HG03575 (cell line): ENCODE measurements around the gene PABPN1L.

Experiments
- ATAC-seq: cut with Tn5 transposase; IDR thresholded peaks from one replicate; pipeline ENCODE4 v1.9.1; 2021; ENCODE audit not compliant: unreplicated experiment, insufficient number of reproducible peaks, low FRiP score; ENCODE audit errors: extremely low read depth

PABPN1L gene

DNA sequence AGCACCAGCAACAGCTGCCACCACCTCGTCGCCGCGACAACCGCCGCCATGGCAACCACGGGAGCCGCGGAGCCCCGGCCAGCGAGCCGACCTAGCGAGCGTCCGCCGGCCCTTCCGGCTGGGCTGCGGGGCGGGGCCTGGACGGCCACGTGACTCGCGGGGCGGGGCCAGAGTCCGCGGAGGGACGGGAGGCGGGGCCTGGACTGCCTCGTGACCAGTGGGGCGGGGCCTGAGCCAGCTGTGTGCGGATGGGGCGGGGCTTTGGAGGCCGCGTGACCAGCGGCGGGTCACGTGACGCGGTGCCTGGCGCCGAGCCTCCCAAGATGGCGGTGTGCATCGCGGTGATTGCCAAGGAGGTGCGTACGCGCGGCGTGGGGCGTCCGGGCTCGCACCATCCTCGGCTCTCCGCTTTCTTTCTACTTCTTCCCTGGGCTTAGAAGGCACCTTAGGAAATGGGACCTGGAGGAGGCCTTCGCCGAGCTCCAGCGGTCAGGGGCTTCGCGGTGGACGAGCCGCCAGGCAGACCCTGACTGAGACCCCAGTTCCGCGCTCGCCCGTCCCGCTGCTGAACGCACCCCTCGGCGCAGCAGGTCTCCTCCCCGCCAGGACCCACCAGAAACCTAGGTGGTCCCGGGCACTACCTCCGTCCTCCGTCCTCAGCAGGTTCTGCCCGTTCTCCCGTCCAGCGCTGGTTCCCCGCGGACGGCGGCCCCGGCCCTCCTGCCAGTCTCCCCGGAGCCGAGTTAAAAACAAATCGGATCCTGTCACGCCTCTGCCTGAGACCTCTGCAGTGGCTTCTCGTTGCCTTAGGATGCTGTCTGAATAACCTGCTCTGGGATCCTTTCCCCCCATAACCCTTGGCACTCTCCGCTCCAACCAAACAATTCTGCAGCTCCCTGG is 9.4 kb downstream of the PABPN1L start, which contains the start of the genes GALNS and TRAPPC2L:
TSS of gene GALNS (minus strand) at position 120 of the 900 bp plus-strand sequence. CDS start at position 50, 70 bp downstream.
TSS of gene TRAPPC2L (plus strand) at position 300 of the 900 bp plus-strand sequence. CDS start at position 324, 24 bp downstream.
- ATAC-seq = no peak

DNA sequence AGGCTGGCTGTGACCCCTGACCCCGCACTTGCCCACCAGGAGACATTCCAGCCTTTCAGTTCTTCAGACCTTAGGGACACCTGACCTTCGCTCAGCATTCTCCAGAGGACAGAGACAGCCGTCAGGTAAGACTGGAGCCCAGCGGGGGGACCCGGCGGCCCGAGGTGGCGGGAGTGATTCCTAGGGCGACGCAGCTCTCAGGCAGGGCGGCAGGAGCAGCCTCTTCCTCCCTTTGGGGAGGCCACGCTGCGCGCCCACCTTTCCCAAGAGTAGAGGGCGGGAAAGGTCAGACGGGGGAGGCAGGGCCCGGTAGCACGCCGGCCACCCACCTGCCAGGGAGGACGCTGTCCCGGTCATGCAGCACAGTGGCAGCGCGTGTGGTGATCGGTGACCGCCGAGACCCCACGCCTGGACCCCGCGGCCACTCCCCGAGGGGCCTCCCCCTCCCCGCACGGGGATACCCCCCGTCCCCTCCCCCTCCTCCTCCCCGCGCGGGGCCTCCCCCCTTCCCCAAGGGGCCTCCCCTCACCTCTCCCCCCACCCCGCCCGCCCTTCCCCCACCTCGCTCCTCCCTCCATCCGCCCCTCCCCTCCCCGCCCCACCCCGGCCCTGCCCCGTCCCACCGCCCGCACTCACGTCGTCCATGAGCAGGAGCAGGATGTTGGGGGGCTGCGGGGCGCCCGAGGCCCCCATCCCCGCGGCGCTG is 10.2 kb downstream of the PABPN1L start:
- ATAC-seq = no peak

DNA sequence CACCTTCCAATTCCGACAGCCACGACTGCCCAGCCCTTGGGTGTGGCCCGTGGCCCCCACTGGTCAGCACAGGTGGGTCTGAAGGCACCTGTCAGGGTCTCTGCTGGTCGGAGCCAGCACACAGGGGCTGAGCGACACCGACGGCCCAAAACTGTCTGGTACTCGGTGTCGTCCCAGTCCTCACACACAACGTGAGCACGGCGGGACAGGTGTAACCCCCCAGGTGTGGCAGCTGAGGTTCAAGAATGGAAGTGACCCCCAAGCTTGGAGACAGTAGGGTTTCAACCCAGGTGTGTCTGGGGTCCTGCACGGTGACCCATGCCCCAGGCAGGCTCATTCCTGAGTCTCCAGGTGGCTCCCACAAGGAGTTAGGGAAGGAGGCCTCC is 10.7 kb downstream of the PABPN1L start:
- no peak for ATAC-seq

DNA sequence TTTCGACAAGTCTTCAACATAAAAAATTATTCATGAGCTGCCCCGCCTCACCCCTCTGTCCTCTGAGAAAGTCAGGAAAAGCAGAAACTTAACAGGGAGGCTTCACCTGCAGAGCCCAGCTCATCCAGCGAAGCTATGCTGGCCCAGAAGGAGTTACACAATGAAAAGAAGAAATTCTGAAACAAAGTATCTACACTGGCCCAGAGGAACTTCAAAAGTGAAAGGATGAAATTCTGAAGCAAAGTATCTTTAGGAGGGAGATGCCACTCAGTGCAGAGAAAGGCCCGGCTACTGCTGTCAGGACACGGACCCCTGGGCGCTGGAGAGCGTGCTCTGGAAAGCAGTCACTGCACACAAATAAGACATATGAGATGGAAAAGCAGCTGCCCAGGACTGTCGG is 11.3 kb downstream of the PABPN1L start:
- ATAC-seq = no peak

DNA sequence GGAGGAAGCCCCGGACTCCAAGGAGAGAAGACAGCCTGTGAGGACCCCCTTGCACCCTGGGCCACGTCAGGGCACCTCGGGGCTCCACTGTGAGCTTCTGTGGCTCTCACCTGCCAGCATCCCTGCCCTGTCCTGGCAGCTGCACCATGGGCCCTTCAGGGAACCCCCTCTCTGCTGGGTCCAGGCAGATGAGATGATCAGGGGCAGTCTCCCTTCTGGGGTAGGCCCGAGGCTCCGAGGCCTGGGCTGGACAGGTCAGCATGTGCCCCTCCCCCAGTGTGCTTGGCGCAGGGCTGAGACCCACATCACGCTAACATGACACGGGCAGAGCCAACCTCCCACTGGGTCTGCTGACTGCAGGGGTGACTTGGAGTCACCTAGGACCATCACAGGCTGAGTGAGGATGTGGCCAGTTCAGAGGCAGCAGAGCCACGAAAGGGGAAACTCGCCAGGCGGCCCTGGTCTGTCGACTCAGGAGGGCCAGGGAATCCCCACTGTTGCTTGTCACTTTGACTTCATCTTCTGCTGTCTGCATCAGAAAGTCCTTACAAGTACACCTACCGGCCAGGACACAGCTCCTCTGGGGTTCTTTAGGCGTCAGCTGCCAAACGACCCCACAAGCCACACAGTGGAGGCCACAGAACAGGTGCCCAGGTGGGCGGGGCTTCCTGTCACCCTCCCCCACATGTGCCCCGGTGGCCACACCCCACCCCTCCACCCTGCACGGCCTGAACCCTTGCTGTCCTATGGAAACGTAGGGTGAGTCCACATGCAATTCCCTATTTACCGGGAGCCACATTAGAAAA is 12.0 kb downstream of the PABPN1L start:
- ATAC-seq = no peak

DNA sequence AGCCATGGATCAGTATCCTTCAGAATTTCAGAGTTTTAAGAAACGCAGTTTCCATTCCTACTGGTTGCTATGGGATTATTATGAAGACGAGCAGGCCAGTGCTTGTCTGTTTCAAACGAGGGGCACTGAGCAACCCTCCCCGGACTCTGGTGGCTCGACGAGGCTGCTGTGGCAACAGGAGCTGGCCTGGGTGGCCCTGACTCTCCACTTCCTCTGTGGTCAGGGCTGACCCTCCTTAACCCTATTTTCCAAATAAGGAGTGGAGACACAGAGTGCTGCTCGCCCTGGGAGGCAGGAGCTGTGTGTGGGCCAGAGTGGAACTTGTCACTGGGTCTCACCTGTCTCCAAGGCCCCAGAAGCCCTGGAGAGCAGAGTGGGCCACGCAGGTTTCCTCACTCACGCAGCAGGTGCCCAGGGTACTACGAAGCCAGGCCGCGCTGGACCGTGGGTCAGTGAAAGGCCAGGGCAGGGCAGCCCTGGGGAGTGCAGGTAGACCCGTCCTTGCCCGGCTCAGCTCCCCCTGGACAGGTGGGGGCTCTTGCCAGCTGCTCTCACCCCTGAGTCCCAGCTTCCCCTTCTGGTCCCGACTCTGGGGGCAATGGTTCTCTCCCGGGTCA is 13.0 kb downstream of the PABPN1L start:
- ATAC-seq = no peak

DNA sequence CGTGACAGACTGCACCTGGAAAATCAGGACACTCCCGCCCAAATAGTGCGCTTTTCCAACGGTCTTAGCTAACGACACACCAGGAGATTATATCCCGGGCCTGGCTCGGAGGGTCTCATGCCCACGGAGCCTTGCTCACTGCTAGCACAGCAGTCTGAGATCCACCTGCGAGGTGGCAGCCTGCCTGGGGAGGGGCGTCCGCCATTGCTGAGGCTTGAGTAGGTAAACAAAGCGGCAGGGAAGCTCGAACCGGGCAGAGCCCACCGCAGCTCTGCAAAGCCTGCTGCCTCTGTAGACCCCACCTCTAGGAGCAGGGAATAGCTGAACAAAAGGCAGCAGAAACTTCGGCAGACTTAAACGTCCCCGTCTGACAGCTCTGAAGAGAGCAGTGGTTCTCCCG is 14.8 kb downstream of the PABPN1L start:
- ATAC-seq = no peak

DNA sequence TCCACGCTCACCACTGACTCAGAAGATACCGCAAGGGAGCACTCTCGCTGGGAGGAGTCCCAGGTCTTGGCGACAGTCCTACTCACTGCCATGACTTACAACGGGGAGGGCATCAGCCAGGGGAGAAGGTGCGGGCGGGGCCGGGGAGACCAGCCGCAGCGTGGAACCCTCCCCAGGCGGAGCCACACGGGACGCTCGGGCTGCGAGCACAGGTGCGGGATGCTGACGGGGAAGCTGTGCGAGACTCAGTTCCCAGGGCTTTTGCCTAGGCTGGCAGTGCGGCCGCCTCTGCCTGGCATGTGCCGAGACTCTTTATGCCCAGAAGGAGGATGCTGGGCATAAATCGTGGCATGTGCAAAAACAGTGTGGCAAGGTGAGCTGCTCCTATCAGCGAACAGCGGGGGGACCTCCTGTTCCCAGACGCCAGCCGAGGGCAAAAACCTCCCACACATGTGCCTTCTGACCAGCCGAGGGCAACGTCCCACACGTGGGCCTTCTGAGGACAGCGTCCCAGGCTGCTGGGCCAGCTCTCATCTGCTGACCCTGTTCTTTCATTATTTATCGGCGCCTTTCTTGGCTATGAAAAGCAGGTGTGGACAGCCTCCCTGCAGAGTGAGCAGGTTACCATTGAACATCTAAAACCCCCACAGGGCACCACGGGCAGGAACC is 15.8 kb downstream of the PABPN1L start:
- no peak for ATAC-seq

DNA sequence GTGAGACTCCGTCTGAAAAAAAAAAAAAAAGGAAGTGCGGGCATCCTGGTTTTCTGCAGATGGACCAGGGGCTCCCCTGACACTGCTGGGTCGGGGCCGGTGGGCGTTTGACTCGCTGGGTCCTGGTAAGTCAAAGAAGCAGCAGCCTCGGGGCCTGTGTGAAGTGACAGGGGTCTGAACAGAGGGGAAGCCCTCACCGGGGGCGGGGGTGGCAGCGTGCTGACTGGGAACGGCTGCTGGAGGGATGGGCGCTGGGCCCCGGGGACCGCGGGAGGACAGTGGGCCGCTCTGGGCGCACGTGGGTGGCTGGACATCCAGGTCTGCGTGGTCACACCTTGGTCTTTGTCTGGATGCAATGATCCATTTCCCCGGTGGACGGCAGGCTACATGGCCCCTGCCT is 17.9 kb downstream of the PABPN1L start:
- no peak for ATAC-seq

DNA sequence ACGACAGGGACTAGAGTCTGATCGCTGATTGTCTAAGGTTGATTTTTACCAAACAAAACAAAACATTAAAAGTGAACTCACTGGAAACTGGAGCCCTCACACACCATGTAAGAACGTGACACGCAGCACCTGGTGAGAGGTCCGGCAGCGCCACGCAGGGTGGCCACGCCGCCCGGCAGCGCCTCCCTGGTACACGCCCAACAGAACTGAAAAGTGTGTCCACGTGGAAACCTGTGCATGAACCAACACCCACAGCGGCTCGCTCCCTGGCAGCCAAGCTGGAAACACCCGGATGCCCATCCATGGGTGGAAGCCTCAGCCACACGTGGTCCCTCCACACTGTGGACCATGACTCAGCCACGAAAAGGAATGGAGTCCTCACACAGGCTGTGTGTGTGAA is 18.8 kb downstream of the PABPN1L start:
- no peak for ATAC-seq

DNA sequence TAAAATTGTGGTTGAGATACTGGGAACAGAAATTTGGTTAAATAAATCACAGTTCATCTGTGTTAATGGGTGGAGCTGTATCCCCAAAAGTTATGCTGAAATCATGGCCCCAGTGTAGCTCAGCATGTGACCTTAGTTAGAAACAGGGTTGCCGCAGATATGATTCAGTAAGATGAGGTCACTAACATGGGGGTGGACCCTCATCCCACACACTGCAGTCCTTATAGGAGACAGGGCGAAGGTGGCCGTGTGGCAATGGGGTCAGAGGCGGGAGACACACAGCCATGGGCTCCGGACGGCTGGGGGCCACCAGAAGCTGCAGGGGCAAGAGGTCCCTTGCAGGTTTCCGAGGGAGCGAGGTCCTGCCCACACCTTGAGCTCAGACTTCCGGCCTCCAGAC is 20.4 kb downstream of the PABPN1L start:
- no peak for ATAC-seq

DNA sequence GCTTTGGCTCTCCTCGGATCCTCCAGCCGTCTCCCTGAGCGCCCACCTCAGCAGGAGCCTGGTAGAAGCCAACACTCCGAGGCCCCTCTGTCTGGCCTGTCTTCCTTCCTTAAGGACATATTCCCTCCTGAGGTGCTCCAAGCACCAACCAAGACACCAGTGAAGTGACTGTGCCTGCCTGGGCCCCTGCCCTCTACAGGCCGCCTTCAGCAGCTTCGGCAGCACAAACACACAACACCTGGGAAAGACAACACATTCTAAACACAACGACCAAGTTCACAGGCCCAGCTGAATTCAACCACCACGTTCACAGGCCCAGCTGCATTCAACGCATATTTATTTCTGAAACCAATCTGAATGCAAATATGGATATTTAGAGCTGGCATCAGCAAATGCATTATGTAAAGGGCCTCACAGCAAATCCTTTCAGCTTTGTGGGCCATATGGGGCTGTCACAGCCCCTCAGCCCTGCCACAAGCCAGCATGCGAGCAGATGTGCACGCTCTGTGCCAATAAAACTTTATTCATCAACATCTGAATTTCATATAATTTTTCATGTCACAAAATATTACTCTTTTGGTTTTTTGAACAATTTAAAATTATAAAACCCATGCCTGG is 21.9 kb downstream of the PABPN1L start:
- no peak for ATAC-seq

DNA sequence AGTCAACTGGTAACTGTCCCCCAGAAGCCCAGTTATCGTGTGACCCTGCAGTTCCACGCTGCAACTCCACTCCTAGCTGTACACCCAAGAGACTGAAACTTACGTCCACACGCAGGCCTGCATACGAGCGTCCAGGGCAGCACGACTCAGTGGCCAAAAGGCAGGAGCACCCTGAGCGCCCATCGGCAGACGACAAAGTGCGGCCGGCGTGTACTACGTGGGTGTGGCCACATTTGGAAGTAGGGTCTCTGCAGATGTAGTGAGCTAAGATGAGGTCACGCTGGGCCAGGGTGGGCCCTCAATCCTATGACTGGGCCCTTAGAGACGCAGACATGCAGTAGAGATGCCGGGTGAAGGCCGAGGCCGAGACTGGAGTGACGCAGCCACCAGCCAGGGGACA is 23.2 kb downstream of the PABPN1L start:
- ATAC-seq = no peak

DNA sequence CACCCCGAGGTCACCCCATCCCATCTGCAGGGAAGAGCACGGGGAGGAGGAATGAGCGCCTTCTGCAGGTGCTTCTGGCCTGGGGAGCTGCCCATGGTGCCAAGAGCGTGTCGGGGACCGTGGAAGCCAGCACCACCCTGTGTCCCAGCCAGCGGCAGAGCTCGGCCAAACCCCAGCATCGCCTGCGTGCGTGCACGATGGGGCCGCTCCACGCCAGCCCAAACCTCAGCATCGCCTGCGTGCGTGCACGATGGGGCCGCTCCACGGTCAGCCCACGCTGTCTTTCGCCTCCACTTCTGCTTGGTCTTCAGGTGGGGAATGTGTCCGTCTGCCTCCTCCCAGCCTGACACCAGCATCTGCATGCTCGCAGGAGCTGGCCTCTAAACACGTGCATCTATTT is 23.7 kb downstream of the PABPN1L start:
- ATAC-seq = no peak

DNA sequence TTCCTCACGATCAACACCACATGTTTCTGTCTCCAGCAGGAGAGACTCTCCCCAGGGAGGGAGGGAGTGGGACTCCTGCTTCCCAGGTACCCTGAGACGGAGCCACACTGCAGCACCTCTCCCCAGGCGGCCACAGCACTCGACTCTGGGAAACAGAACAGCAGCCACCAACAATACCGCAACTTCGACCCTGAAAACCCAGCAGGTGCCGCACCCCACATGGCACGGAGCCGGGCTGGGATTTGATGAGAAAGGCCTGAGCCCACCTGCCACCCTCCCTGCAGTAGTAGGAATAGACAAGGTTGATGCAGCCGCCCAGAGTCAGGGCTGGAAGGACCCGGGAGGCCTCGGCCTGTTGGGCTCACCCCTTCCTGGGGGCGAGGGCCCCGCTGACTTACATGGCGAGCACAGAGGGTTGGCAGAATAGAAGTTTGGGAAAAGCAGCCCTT is 24.1 kb downstream of the PABPN1L start:
- no peak for ATAC-seq

DNA sequence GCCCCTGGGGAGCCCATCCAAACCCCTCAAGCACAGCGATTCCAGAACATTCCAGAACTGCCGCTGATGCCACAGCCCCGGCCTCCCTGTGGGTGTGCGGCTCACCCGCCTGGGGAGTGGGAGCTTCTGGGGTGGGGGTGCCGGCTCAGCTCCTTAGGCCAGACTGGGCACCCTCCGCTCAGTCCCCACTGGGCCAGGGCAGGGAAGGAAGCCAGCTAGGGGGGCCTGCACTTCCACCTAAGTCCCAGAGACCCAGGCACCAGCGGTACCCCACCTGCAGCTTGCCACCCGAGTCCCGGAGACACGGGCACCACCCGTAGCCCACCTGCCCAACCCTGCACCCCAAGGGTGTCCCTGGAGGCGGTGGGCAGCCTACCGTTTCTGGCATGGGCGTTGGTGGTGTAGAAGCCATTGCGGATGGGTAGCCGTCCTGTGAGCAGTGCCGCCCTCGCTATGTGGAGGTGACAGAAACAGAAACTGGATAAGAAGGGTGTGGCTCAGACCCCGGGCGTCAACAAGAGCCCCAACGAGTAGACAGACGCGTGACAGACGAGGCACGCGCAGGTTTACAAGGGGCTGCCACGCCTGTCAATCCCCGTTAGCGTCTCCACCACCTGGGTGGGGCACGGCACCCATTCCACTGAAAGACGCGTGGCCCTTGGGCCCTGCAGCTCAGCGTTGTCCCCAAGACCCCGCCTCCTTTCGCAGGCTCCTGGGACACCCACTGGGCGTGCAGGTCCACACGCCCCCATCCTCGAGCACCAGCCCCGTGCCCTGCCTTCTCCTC is 24.7 kb downstream of the PABPN1L start:
- no peak for ATAC-seq

DNA sequence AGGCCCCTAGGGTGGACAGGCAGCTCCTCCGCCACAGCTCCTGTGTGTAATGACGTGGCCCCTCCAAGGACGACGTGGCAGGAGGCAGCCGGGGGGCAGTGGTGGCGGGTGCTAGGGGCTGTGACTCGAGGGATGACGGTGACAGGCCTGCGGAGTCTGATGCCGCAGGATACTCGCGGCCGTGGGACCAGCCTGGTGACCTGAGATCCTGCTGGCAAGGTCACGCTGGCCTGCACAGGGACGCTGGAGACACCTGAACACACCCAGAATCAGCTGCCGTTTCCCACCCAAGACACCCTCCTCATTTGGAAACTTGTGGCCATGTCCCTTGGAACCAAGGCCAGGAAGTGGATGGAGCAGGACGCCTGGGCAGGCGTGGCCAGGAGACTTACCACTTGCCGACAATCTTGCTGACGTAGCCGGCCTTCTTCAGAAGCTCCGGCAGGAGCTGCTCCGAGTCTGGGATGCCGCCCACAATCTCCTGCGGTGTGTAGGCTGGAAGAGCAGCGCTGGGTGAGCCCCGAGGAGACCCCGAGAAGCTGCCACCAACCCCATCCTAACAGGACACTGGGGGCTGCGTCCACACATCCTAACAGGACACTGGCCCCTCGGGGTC is 25.8 kb downstream of the PABPN1L start:
- ATAC-seq = no peak
